ENCODE measurements around the gene B4GALNT1. TPM values are rescaled to one million over a fixed set of nuclear protein-coding genes. Genes with fewer than 3 reads are reported as not detected.

B4GALNT1 gene
- polyA plus RNA-seq, 1 donor (not counting 4 experiments of a cell fraction or from before 2014, with no cell fraction given) = 0.08 TPM

DNA sequence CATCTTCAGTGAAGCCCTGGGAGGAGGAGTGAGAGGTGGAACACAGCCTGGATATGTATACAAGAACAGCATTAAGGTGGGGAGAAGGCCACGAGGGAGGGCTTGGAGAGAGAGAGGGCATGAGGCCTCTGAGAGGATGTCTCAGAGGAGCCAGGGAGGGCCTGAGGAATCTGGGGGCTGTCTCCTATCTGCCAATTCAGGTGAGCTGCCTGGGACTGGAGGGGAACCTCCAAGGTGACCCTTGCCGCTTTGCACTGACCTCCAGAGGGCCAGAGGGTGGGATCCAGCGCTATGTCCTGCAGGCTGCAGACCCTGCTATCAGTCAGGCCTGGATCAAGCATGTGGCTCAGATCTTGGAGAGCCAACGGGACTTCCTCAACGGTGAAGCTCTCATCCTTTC is 17.4 kb downstream of the B4GALNT1 start:
- peaks cover 73% of the 10 kb centered on the region for H3K27me3 ChIP-seq (ENCODE audit: control insufficient read depth, extremely low read depth, insufficient read depth, low read length)
- dilution Hi-C loops (cut with MboI; ENCODE audit: extremely low pct_ligation_motif_present, low sequenced_read_pairs) = no loop called here
- H3K4me1 ChIP-seq (ENCODE audit: control insufficient read depth, extremely low read depth, insufficient read depth, low read length) = peaks cover 6% of the 10 kb centered on the region
- H3K4me2 ChIP-seq (ENCODE audit: control insufficient read depth, extremely low read depth, insufficient read depth, low read depth, low read length) = no peak overlapping the region
- H3K9me3 ChIP-seq (ENCODE audit: control insufficient read depth, low read depth, low read length) = no peaks in the 10 kb centered on the region
- H3K27ac ChIP-seq (ENCODE audit: control insufficient read depth, insufficient read depth, low read length) = no peak overlapping the region
- H2AFZ ChIP-seq (ENCODE audit: control insufficient read depth, low read length) = no peak overlapping the region
- H3K36me3 ChIP-seq (ENCODE audit: control insufficient read depth in 2 of 2, extremely low read depth in 1 of 2, insufficient read depth in 2 of 2, low read length in 2 of 2) = no peaks in the 10 kb centered on the region
- no peak overlapping the region for H3K4me3 ChIP-seq (ENCODE audit: control insufficient read depth in 2 of 3, extremely low read depth in 1 of 3, insufficient read depth in 2 of 3, low read depth in 1 of 3, low read length in 3 of 3)
- H3K9ac ChIP-seq (ENCODE audit: control insufficient read depth, extremely low read depth, insufficient read depth, low read length) = no peak overlapping the region
- TF ChIP-seq CTCF (optimal IDR thresholded peaks at IDR 0.05 in 1 of 3, IDR thresholded peaks at IDR 0.05 in 1 of 3, conservative IDR thresholded peaks at IDR 0.05 in 1 of 3; ENCODE audit: extremely low read depth in 1 of 3, insufficient read depth in 2 of 3, low read length in 3 of 3) (no peak), EZH2 (IDR thresholded peaks at IDR 0.05; ENCODE audit: low read length) (no peak)
- H4K20me1 ChIP-seq (ENCODE audit: control insufficient read depth, extremely low read depth, insufficient read depth, low read length) = no peaks in the 10 kb centered on the region
- H3K9me1 ChIP-seq (ENCODE audit: control insufficient read depth, extremely low read depth, insufficient read depth, low read length) = no peaks in the 10 kb centered on the region
- DNase-seq (ENCODE audit: low read depth, low spot score) = no peak
- FAIRE-seq = no peak
- H3K79me2 ChIP-seq (ENCODE audit: control insufficient read depth, insufficient read depth, low read length) = no peaks in the 10 kb centered on the region

GRCh38 chr12:57614948-57615500 is 18.0 kb downstream of the B4GALNT1 start:
- FAIRE-seq = no peak
- TF ChIP-seq CTCF (optimal IDR thresholded peaks at IDR 0.05 in 1 of 3, IDR thresholded peaks at IDR 0.05 in 1 of 3, conservative IDR thresholded peaks at IDR 0.05 in 1 of 3; ENCODE audit: extremely low read depth in 1 of 3, insufficient read depth in 2 of 3, low read length in 3 of 3) (no peak), EZH2 (IDR thresholded peaks at IDR 0.05; ENCODE audit: low read length) (no peak)

More at GRCh38 chr12:57614948-57615500, 18.0 kb downstream of the B4GALNT1 start:
- Histone ChIP-seq H3K79me2 (ENCODE audit: control insufficient read depth, insufficient read depth, low read length) (no peaks in the 10 kb centered on the region), H3K4me3 (ENCODE audit: control insufficient read depth in 2 of 3, extremely low read depth in 1 of 3, insufficient read depth in 2 of 3, low read depth in 1 of 3, low read length in 3 of 3) (no peak overlapping the region), H3K4me2 (ENCODE audit: control insufficient read depth, extremely low read depth, insufficient read depth, low read depth, low read length) (no peak overlapping the region), H2AFZ (ENCODE audit: control insufficient read depth, low read length) (no peak overlapping the region), H3K4me1 (ENCODE audit: control insufficient read depth, extremely low read depth, insufficient read depth, low read length) (peaks cover 5% of the 10 kb centered on the region), H3K9me1 (ENCODE audit: control insufficient read depth, extremely low read depth, insufficient read depth, low read length) (no peaks in the 10 kb centered on the region), H3K9ac (ENCODE audit: control insufficient read depth, extremely low read depth, insufficient read depth, low read length) (no peak overlapping the region), H3K27ac (ENCODE audit: control insufficient read depth, insufficient read depth, low read length) (no peak overlapping the region), H3K27me3 (ENCODE audit: control insufficient read depth, extremely low read depth, insufficient read depth, low read length) (peaks cover 72% of the 10 kb centered on the region), H4K20me1 (ENCODE audit: control insufficient read depth, extremely low read depth, insufficient read depth, low read length) (no peaks in the 10 kb centered on the region), H3K9me3 (ENCODE audit: control insufficient read depth, low read depth, low read length) (no peaks in the 10 kb centered on the region), H3K36me3 (ENCODE audit: control insufficient read depth in 2 of 2, extremely low read depth in 1 of 2, insufficient read depth in 2 of 2, low read length in 2 of 2) (no peaks in the 10 kb centered on the region)
- dilution Hi-C loops (cut with MboI; ENCODE audit: extremely low pct_ligation_motif_present, low sequenced_read_pairs) = no loop called here
- no peak for DNase-seq (ENCODE audit: low read depth, low spot score)

Measured in keratinocyte (primary cell).